AG04449 (cell line): Measurements from ENCODE around the gene HDAC5.
"Not testable (repeated sequence)": the region's sequence is repeated elsewhere in the genome, so short reads cannot be mapped to it uniquely, and the experiment has no call there.

Source experiments
- CTCF ChIA-PET: fragments of 350-600 bp; formaldehyde crosslinking; extraction: SDS; loops from one replicate; lab custom pipeline; 2021; ENCODE audit warnings: antibody characterized with exemption; lab: Yijun Ruan, JAX
- POLR2A ChIA-PET: fragments of 400-600, 350-600 bp; formaldehyde crosslinking; extraction: SDS; loops from one replicate; lab custom pipeline; 2020; ENCODE audit warnings: antibody characterized with exemption, inconsistent platforms; lab: Yijun Ruan, JAX
- DNase-seq: peaks from one replicate; pipeline ENCODE4 v3.0.0-alpha.2; 2010; ENCODE audit warnings: low read depth, low spot score
- H3K4me3 ChIP-seq: 2 replicates; pipeline ENCODE4 v1.5.1; 2011; ENCODE audit warnings: low read depth, mild to moderate bottlenecking, control low read depth, low read length
- CTCF ChIP-seq: IDR thresholded peaks from one replicate; pipeline ENCODE4 v1.5.1; 2011; ENCODE audit warnings: mild to moderate bottlenecking, moderate library complexity, low read length, control low read depth, inconsistent platforms; ENCODE audit not compliant: insufficient read depth; ENCODE audit errors: missing control alignments

Gene HDAC5

GRCh38 chr17:44134752-44135568, 11.5 kb upstream of the HDAC5 start:
- ChIA-PET POLR2A (no interaction called here), CTCF (interaction anchor here (0.5 kb wide), 1 partner anchor 70 kb away, joined by 3 read pairs; no protein-coding TSS in a partner anchor)
- DNase-seq: no peak
- H3K4me3 ChIP-seq: no peak overlapping the region
- TF ChIP-seq CTCF: no peak

- ChIA-PET CTCF (interaction anchor here (1.2 to 2.4 kb wide), 3 partner anchors 11 to 21 kb away, joined by 3 to 13 read pairs (median 4); partner anchors contain the start of gene HDAC5), POLR2A (interaction anchor here (0.5 kb wide), 1 partner anchor 1012 kb away, joined by 3 read pairs; no protein-coding TSS in a partner anchor)
- no peak for DNase-seq
- no peak overlapping the region for H3K4me3 ChIP-seq
- no peak for TF ChIP-seq CTCF
Measured at GRCh38 chr17:44133918-44134476, 10.6 kb upstream of the HDAC5 start.

GRCh38 chr17:44132275-44132821, 8.9 kb upstream of the HDAC5 start:
- no peak overlapping the region for H3K4me3 ChIP-seq
- TF ChIP-seq CTCF: no peak
- ChIA-PET POLR2A (no interaction called here), CTCF (interaction anchor here (1.5 to 2.4 kb wide), 4 partner anchors 9 to 19 kb away, joined by 3 to 13 read pairs (median 6); partner anchors contain the start of genes HDAC5 and HROB)
- no peak for DNase-seq

DNA sequence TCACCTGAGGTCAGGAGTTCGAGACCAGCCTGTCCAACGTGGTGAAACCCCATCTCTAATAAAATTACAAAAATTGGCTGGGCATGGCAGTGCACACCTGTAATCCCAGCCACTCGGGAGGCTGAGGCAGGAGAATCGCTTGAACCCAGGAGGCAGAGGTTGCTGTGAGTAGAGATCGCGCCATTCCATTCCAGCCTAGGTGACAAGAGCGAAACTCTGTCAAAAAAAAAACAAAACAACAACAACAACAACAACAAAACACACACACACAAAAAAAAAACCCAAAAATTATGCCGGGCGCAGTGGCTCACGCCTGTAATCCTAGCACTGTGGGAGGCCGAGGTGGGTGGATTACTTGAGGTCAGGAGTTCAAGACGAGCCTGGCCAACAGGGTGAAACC, 7.9 kb upstream of the HDAC5 start:
- H3K4me3 ChIP-seq, DNase-seq, POLR2A ChIA-PET: not testable (repeated sequence)
- CTCF ChIA-PET: interaction anchor here (0.6 to 2.4 kb wide), 4 partner anchors 8 to 21 kb away, joined by 3 to 13 read pairs (median 6); partner anchors contain the start of genes HDAC5 and HROB

DNA sequence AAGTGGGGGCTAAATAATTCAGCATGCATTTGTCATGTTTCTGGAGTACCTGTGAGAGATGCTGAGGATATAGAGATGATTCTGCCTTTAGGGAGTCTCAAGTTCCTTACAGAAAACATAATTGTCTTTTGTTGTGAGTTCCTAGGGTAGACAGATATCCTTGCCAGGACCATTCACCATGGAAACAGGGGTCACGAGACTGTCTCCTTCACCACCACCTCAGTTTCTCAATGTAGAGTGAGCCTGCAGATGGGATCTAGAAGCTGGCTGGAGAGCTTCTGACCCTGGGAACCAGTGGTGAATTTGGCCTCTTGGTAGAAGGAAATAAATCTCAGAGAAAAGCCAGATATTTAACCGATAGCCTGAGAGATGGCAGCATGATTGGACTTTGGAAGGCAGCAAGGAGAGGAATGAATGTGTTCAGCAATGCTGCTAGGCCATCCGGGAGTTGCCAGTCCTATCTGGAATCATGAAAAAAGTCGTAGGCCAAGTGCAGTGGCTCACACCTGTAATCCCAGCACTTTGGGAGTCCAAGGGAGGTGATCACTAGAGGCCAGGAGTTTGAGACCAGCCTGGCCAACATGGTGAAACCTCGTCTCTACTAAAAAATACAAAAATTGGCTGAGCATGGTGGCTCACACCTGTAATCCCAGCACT, 7.4 kb upstream of the HDAC5 start:
- ChIA-PET POLR2A (no interaction called here), CTCF (interaction anchor here (0.6 to 1.8 kb wide), 5 partner anchors 10 to 47 kb away, joined by 3 to 8 read pairs (median 3); partner anchors contain the start of gene HROB)
- no peak for DNase-seq
- no peak overlapping the region for H3K4me3 ChIP-seq
- no peak for TF ChIP-seq CTCF

DNA sequence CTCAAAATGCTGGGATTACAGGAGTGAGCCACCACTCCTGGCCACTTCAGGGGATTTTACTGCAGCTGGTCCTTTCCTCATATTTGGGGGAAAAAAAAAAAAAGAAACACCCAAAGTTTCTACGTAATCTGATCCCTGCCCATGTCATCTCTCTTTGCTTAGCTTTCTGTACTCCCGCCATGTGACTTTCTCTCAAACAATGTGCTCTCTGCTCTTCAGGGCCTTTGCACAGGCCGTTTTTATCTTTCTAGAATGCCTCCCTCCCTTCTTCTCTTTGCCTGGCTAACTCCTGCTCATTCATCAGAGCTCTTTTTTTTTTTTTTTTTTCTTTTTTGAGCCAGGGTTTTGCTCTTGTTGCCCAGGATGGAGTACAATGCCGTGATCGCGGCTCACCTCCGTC, 4.9 kb upstream of the HDAC5 start:
- CTCF ChIA-PET: interaction anchor here (0.7 to 4.5 kb wide), 5 partner anchors 11 to 131 kb away, joined by 3 to 17 read pairs (median 3); partner anchors contain the start of gene HROB
- H3K4me3 ChIP-seq: no peak overlapping the region
- POLR2A ChIA-PET: no interaction called here
- DNase-seq: no peak
- no peak for TF ChIP-seq CTCF
